ENCODE data around the gene ENKUR.

Gene ENKUR

DNA sequence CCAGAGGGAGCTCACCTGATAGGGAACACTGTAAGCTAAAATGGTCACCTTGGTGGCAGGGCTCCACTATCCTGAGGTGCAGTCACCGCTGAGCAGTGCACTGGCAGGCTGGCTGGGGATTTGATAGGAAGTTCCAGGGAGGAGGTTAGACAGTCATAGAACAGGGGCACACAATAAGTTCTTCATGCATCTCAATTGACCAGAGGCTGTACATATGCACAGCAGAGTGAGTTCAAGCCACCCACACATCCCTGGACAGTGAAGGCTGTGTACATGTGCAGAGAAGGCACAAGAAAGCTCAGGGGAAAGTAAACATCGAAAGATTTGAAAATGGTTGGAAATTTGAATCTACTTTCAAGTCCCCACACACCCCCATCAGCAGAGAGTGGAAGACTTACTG is 77.4 kb downstream of the ENKUR start:
- DNase-seq = no peak

DNA sequence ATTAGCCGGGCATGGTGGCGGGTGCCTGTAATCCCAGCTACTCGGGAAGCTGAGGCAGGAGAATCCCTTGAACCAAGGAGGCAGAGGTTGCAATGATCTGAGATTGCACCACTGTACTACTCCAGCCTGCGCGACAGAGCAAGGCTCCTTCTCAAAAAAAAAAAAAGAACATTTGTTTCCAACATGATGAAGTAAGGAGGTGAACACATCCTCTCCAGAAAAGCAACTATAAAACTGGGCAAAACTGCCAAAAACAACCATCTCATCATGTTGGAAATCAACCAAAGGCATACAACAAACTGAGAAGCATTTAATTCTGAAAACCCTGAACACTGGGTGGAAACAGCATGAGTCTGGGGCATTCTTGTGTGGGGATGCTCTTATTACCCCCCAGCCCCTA is 77.9 kb downstream of the ENKUR start:
- no peak for DNase-seq

DNA sequence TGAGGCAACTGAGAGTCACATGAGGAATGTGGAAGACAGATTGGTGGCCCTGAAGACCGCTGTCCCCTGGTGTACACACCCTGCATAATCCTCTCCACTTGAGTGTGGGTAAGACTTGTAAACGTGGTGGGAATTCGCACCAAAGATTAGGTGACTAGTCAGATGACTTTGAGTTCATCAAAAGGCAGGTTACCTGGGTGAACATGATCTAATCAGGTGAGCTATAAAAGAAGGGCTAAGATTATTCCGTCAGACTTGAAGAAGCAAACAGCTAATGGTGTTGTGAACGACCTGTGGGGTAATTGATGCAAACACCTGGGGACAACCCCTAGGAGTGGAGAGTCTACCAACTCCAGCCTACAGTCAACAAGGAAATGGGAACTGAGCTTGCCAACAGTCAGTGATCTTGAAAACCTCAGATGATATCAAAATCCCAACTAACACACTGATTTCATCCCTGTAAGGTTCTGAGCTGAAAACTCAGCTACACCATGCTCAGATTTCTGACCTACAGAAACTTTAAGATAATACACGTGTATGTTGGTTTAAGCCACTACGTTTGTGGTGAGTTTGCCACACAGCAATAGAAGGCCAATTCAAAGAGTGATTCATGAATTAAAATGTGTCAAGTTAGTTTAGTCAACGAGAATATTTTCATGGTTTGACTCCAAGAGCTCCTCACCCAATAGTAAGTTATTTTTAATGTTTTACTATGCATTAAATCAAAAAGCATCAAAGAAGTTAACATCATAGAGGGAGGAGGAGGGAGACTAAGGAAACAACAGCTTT is 80.3 kb downstream of the ENKUR start:
- DNase-seq = no peak

Measured in effector CD8-positive, alpha-beta T cell (primary cell).